Liver (tissue), 9 donors: ENCODE data around the gene GUCD1. TPM values are rescaled to one million over a fixed set of nuclear protein-coding genes. Genes with fewer than 3 reads are reported as not detected.

Experiments
- DNase-seq: peaks from one replicate; pipeline ENCODE4 v3.0.0-alpha.2; 2017; ENCODE audit warnings: low spot score
- H3K27ac ChIP-seq, 2 donors: one replicate each; pipeline ENCODE4 v1.7.0; 2013; ENCODE audit warnings: inconsistent platforms in 2 of 2, low read length in 2 of 2, control low read depth in 1 of 2, low read depth in 1 of 2, mild to moderate bottlenecking in 1 of 2
- H3K27me3 ChIP-seq, 4 donors: one replicate each; pipeline versions ENCODE4 v1.6.1 to v1.7.0; 2013; ENCODE audit warnings: low read length in 3 of 4, inconsistent platforms in 1 of 4, mild to moderate bottlenecking in 1 of 4, moderate library complexity in 1 of 4; ENCODE audit not compliant: control insufficient read depth in 4 of 4, insufficient read depth in 4 of 4
- H3K36me3 ChIP-seq, 4 donors: one replicate each; pipeline versions ENCODE4 v1.6.1 to v1.7.0; 2013; ENCODE audit warnings: low read length in 3 of 4, mild to moderate bottlenecking in 3 of 4, low read depth in 1 of 4, moderate library complexity in 1 of 4; ENCODE audit not compliant: control insufficient read depth in 4 of 4, insufficient read depth in 3 of 4
- H3K4me1 ChIP-seq, 4 donors: one replicate each; pipeline versions ENCODE4 v1.6.1 to v1.7.0; 2013; ENCODE audit warnings: low read length in 3 of 4, mild to moderate bottlenecking in 3 of 4, moderate library complexity in 1 of 4; ENCODE audit not compliant: control insufficient read depth in 4 of 4, insufficient read depth in 4 of 4
- H3K4me3 ChIP-seq, 3 donors: one replicate each; pipeline versions ENCODE4 v1.6.1 to v1.7.0; 2013; ENCODE audit warnings: low read length in 3 of 3, control low read depth in 1 of 3, low read depth in 1 of 3, mild to moderate bottlenecking in 1 of 3
- H3K9ac ChIP-seq, 2 donors: one replicate each; pipeline ENCODE4 v1.7.0; 2013; ENCODE audit warnings: low read length in 2 of 2, mild to moderate bottlenecking in 2 of 2, moderate library complexity in 2 of 2, control low read depth in 1 of 2, low read depth in 1 of 2
- H3K9me3 ChIP-seq, 4 donors: one replicate each; pipeline versions ENCODE4 v1.6.1 to v1.7.0; 2013; ENCODE audit warnings: low read length in 3 of 4; ENCODE audit not compliant: control insufficient read depth in 4 of 4
- CTCF ChIP-seq: fragments of 150-350 bp; IDR thresholded peaks from 2 replicates; pipeline ENCODE4 v1.5.1; 2017; ENCODE audit warnings: improper control_type of control experiment, low read depth, low read length; ENCODE audit not compliant: missing input control
- EGR1 ChIP-seq, 2 donors: IDR thresholded peaks; 2 replicates each; pipeline ENCODE4 v1.6.1; 2016 to 2018; ENCODE audit warnings: antibody characterized with exemption in 2 of 2, low read depth in 2 of 2
- FOXA1 ChIP-seq: IDR thresholded peaks from 2 replicates; pipeline ENCODE4 v1.6.1; 2016; ENCODE audit warnings: antibody characterized with exemption
- FOXA2 ChIP-seq: IDR thresholded peaks from 2 replicates; pipeline ENCODE4 v1.6.1; 2016; ENCODE audit warnings: antibody characterized with exemption
- GABPA ChIP-seq, 2 donors: IDR thresholded peaks in 1 of 2; conservative IDR thresholded peaks in 1 of 2; 2 replicates each; pipeline ENCODE4 v1.6.1; 2016; ENCODE audit warnings: antibody characterized with exemption in 2 of 2, mild to moderate bottlenecking in 1 of 2, moderate library complexity in 1 of 2
- HNF4A ChIP-seq, 2 donors: conservative IDR thresholded peaks; 2 replicates each; pipeline ENCODE4 v1.6.1; 2016; ENCODE audit warnings: antibody characterized with exemption in 2 of 2, mild to moderate bottlenecking in 2 of 2
- HNF4G ChIP-seq: IDR thresholded peaks from 2 replicates; pipeline ENCODE4 v1.6.1; 2016; ENCODE audit warnings: antibody characterized with exemption
- JUND ChIP-seq, 2 donors: IDR thresholded peaks; 2 replicates each; pipeline ENCODE4 v1.6.1; 2016; ENCODE audit warnings: antibody characterized with exemption in 2 of 2
- NR2F2 ChIP-seq: IDR thresholded peaks from 2 replicates; pipeline ENCODE4 v1.6.1; 2016; ENCODE audit warnings: antibody characterized with exemption
- RAD21 ChIP-seq, 2 donors: IDR thresholded peaks; 2 replicates each; pipeline ENCODE4 v1.6.1; 2016; ENCODE audit warnings: antibody characterized with exemption in 2 of 2, mild to moderate bottlenecking in 2 of 2
- RXRA ChIP-seq, 2 donors: IDR thresholded peaks; 2 replicates each; pipeline ENCODE4 v1.6.1; 2017 to 2018; ENCODE audit warnings: antibody characterized with exemption in 2 of 2, mild to moderate bottlenecking in 1 of 2
- SP1 ChIP-seq: IDR thresholded peaks from 2 replicates; pipeline ENCODE4 v1.6.1; 2018; ENCODE audit warnings: antibody characterized with exemption, mild to moderate bottlenecking
- TAF1 ChIP-seq: conservative IDR thresholded peaks from 2 replicates; pipeline ENCODE4 v1.6.1; 2016; ENCODE audit warnings: antibody characterized with exemption, mild to moderate bottlenecking
- YY1 ChIP-seq: IDR thresholded peaks from 2 replicates; pipeline ENCODE4 v1.6.1; 2016; ENCODE audit warnings: antibody characterized with exemption, mild to moderate bottlenecking
- ZBTB33 ChIP-seq: IDR thresholded peaks from 2 replicates; pipeline ENCODE4 v1.6.1; 2016; ENCODE audit warnings: antibody characterized with exemption
- WGBS: extraction: QIAGEN DNeasy Blood & Tissue Kit; methylation state at CpG from one replicate; pipeline ENCODE4 v1.1.7; 2013; 5-methylcytosine and 5-hydroxymethylcytosine counted together
- polyA plus RNA-seq, 2 donors: library from polyadenylated mRNA; stranded (reverse) in 1 of 2; unstranded in 1 of 2; fragments of 200-250 nt in 1 of 2; fragments of >200 nt in 1 of 2; fragmentation: Nextera tagmentation in 1 of 2; extraction: Ambion mirVana in 1 of 2; gene quantifications; one replicate each; pipeline versions ENCODE4 v1.2.1 to v1.2.3, GENCODE V29; 2013 to 2015
- total RNA-seq, 2 donors: library from RNA; depleted of rRNA; stranded (reverse); fragments of >200 nt; gene quantifications; one replicate each; pipeline ENCODE4 v1.2.3, GENCODE V29; 2014
- TF ChIP-seq, protein P1 (sequence below): IDR thresholded peaks from 2 replicates; pipeline ENCODE4 v1.6.1; 2016; ENCODE audit warnings: antibody characterized with exemption
- TF ChIP-seq, protein P2 (sequence below): IDR thresholded peaks from 2 replicates; pipeline ENCODE4 v1.6.1; 2016; ENCODE audit warnings: antibody characterized with exemption, mild to moderate bottlenecking
- TF ChIP-seq, protein P3 (sequence below): IDR thresholded peaks from 2 replicates; pipeline ENCODE4 v1.6.1; 2016; ENCODE audit warnings: antibody characterized with exemption
- donor health status: healthy.
- donor health status: healthy.
- donor health status: healthy.
- donor health status: healthy.
- donor health status: healthy.

Gene GUCD1
- total and polyA plus RNA-seq, 4 donors: 118 to 202 (median 179) TPM

DNA sequence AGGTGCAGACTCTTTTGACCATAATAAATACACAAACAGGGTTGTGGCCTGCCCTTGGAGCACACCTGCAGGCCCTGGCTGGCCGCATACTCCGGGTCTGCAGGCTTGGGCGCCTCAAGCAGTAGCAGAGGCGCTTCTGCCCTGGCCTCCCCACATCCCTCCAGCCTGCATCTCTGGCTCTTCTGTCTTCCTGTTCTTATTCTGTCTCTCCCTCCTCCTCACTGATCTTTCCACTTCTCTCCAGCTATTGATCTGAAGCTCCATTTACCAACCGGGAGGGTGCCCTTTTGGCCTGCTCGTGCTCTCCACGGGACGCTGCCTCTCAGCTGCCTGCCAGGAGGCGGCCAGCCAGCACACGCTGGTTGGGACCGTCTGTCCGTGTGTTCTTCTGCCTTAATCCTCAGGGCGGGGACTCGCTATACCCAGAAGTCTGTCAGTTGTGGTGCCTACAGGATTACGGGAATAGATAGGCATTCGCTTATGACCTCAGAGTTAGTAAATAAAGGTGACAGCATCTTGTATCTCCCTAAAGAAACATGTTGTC, 54.6 kb downstream of the GUCD1 start:
- H3K4me3 ChIP-seq: no peak overlapping the region
- no peaks in the 10 kb centered on the region for H3K9me3 ChIP-seq
- 34% methylated on average over 16 of the region's 16 CpGs for WGBS
- peak overlapping the region; percentile 81 to 88 for H3K27ac ChIP-seq
- TF ChIP-seq NR2F2 (peak; percentile 45), TAF1 (no peak), YY1 (peak; percentile 78), CTCF (no peak), RAD21 (IDR thresholded peaks at IDR 0.05) (peak; percentile 40 to 58), GABPA (IDR thresholded peaks at IDR 0.05 in 1 of 2, conservative IDR thresholded peaks at IDR 0.05 in 1 of 2) (no peak), SP1 (peak; percentile 72), RXRA (IDR thresholded peaks at IDR 0.05) (peak; percentile 82 to 89), HNF4G (peak; percentile 42), JUND (IDR thresholded peaks at IDR 0.05) (peak; percentile 15 to 61), ZBTB33 (peak; percentile 77), EGR1 (IDR thresholded peaks at IDR 0.05; ENCODE audit: low read depth in 2 of 2) (no peak), FOXA2 (peak; percentile 45), HNF4A (conservative IDR thresholded peaks at IDR 0.05) (peak; percentile 86 to 91), FOXA1 (peak; percentile 66)
- TF ChIP-seq, protein P1, sequence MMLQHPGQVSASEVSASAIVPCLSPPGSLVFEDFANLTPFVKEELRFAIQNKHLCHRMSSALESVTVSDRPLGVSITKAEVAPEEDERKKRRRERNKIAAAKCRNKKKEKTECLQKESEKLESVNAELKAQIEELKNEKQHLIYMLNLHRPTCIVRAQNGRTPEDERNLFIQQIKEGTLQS: no peak
- TF ChIP-seq, protein P2, sequence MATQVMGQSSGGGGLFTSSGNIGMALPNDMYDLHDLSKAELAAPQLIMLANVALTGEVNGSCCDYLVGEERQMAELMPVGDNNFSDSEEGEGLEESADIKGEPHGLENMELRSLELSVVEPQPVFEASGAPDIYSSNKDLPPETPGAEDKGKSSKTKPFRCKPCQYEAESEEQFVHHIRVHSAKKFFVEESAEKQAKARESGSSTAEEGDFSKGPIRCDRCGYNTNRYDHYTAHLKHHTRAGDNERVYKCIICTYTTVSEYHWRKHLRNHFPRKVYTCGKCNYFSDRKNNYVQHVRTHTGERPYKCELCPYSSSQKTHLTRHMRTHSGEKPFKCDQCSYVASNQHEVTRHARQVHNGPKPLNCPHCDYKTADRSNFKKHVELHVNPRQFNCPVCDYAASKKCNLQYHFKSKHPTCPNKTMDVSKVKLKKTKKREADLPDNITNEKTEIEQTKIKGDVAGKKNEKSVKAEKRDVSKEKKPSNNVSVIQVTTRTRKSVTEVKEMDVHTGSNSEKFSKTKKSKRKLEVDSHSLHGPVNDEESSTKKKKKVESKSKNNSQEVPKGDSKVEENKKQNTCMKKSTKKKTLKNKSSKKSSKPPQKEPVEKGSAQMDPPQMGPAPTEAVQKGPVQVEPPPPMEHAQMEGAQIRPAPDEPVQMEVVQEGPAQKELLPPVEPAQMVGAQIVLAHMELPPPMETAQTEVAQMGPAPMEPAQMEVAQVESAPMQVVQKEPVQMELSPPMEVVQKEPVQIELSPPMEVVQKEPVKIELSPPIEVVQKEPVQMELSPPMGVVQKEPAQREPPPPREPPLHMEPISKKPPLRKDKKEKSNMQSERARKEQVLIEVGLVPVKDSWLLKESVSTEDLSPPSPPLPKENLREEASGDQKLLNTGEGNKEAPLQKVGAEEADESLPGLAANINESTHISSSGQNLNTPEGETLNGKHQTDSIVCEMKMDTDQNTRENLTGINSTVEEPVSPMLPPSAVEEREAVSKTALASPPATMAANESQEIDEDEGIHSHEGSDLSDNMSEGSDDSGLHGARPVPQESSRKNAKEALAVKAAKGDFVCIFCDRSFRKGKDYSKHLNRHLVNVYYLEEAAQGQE: peak; percentile 9
- TF ChIP-seq, protein P3, sequence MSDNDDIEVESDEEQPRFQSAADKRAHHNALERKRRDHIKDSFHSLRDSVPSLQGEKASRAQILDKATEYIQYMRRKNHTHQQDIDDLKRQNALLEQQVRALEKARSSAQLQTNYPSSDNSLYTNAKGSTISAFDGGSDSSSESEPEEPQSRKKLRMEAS: peak; percentile 78
- H3K36me3 ChIP-seq: peaks cover 0 to 9% (median 0%) of the 10 kb centered on the region in 4 donors
- DNase-seq: no peak
- peak overlapping the region; percentile 40 to 74 for H3K9ac ChIP-seq
- no peaks in the 10 kb centered on the region for H3K27me3 ChIP-seq
- H3K4me1 ChIP-seq: peaks cover 5 to 88% (median 71%) of the 10 kb centered on the region in 4 donors
